Neural cell (in vitro differentiated cells): ENCODE measurements around the gene MAP2K7. TPM values are rescaled to one million over a fixed set of nuclear protein-coding genes. Genes with fewer than 3 reads are reported as not detected.

ENCODE experiments used
- H2AFZ ChIP-seq: fragments of 200-600, 300-800 bp; sonication (generic), shearing (Covaris generic); 2 replicates; pipeline ENCODE4 v1.6.0; 2014; ENCODE audit warnings: low read depth, mild to moderate bottlenecking, antibody characterized with exemption, low read length, moderate library complexity
- H3F3A ChIP-seq: fragments of 200-600 bp; shearing (Covaris generic); 2 replicates; pipeline ENCODE4 v1.6.1; 2016; ENCODE audit warnings: mild to moderate bottlenecking, moderate library complexity, mixed read lengths, antibody characterized with exemption, low read length; ENCODE audit not compliant: insufficient read depth, poor library complexity, severe bottlenecking
- H3K27ac ChIP-seq: fragments of 200-600, 300-800 bp; sonication (generic), shearing (Covaris generic); 2 replicates; pipeline ENCODE4 v1.5.1; 2014; ENCODE audit warnings: mild to moderate bottlenecking, low read length, moderate library complexity
- H3K27me3 ChIP-seq: fragments of 300-800, 200-600 bp; sonication (generic), shearing (Covaris generic); 2 replicates; pipeline ENCODE4 v1.6.0; 2014; ENCODE audit warnings: mild to moderate bottlenecking, low read depth, low read length, moderate library complexity; ENCODE audit not compliant: insufficient read depth
- H3K36me3 ChIP-seq: fragments of 300-800, 200-600 bp; sonication (generic), shearing (Covaris generic); 2 replicates; pipeline ENCODE4 v1.5.1; 2014; ENCODE audit warnings: mild to moderate bottlenecking, antibody characterized with exemption, low read length, moderate library complexity; ENCODE audit not compliant: insufficient read depth
- H3K4me2 ChIP-seq: fragments of 300-800, 200-600 bp; sonication (generic), shearing (Covaris generic); 2 replicates; pipeline ENCODE4 v1.6.0; 2014; ENCODE audit warnings: mild to moderate bottlenecking, low read length
- H3K4me3 ChIP-seq: fragments of 300-800, 200-600 bp; sonication (generic), shearing (Covaris generic); 2 replicates; pipeline ENCODE4 v1.5.1; 2014; ENCODE audit warnings: mild to moderate bottlenecking, low read length, moderate library complexity
- H3K79me2 ChIP-seq: fragments of 200-600 bp; shearing (Covaris generic); replicated peaks from 2 replicates; pipeline ENCODE4 v1.6.0; 2014; ENCODE audit warnings: mild to moderate bottlenecking, low read length, moderate library complexity; ENCODE audit not compliant: insufficient read depth
- H3K9ac ChIP-seq: fragments of 300-800, 200-600 bp; sonication (generic), shearing (Covaris generic); 2 replicates; pipeline ENCODE4 v1.6.1; 2016; ENCODE audit warnings: mild to moderate bottlenecking, low read length, mixed read lengths
- H3K9me2 ChIP-seq: fragments of 200-600 bp; shearing (Covaris generic); 2 replicates; pipeline ENCODE4 v1.6.1; 2016; ENCODE audit warnings: mild to moderate bottlenecking, low read length, mixed read lengths; ENCODE audit not compliant: insufficient read depth
- H3K9me3 ChIP-seq: fragments of 200-600, 300-800 bp; sonication (generic), shearing (Covaris generic); 2 replicates; pipeline ENCODE4 v1.6.1; 2016; ENCODE audit warnings: mild to moderate bottlenecking, mixed run types, low read length, moderate library complexity, mixed read lengths
- H4K20me1 ChIP-seq: fragments of 200-600 bp; shearing (Covaris generic); 2 replicates; pipeline ENCODE4 v1.6.1; 2016; ENCODE audit warnings: mild to moderate bottlenecking, mixed run types; ENCODE audit not compliant: insufficient read depth
- CTCF ChIP-seq: fragments of 450-650 bp; IDR thresholded peaks from 2 replicates; pipeline ENCODE4 v1.5.1; 2014; ENCODE audit warnings: antibody characterized with exemption, mild to moderate bottlenecking, moderate library complexity; ENCODE audit not compliant: poor library complexity, severe bottlenecking
- EP300 ChIP-seq: fragments of 450-650 bp; conservative IDR thresholded peaks from 2 replicates; pipeline ENCODE4 v1.6.1; 2014; ENCODE audit warnings: antibody characterized with exemption, mild to moderate bottlenecking, moderate library complexity; ENCODE audit not compliant: poor library complexity, severe bottlenecking
- EZH2 ChIP-seq: fragments of 200-600, 300-800 bp; shearing (Covaris generic), sonication (generic); IDR thresholded peaks from 2 replicates; pipeline ENCODE4 v1.6.1; 2014; ENCODE audit warnings: antibody characterized with exemption, low read length, borderline replicate concordance, mild to moderate bottlenecking; ENCODE audit not compliant: insufficient read depth, poor library complexity, severe bottlenecking
- MXI1 ChIP-seq: fragments of 450-650 bp; conservative IDR thresholded peaks from 2 replicates; pipeline ENCODE4 v1.6.1; 2014; ENCODE audit warnings: antibody characterized with exemption, mild to moderate bottlenecking; ENCODE audit not compliant: poor library complexity, severe bottlenecking
- POLR2AphosphoS5 ChIP-seq: IDR thresholded peaks from 2 replicates; pipeline ENCODE4 v1.6.1; 2012
- RAD21 ChIP-seq: fragments of 450-650 bp; conservative IDR thresholded peaks from 2 replicates; pipeline ENCODE4 v1.6.1; 2014; ENCODE audit warnings: antibody characterized with exemption, mild to moderate bottlenecking, moderate library complexity
- SMC3 ChIP-seq: fragments of 450-650 bp; conservative IDR thresholded peaks from 2 replicates; pipeline ENCODE4 v1.6.1; 2014; ENCODE audit warnings: antibody characterized with exemption, mild to moderate bottlenecking, moderate library complexity; ENCODE audit not compliant: poor library complexity
- TAF1 ChIP-seq: IDR thresholded peaks from 2 replicates; pipeline ENCODE4 v1.6.1; 2012; ENCODE audit warnings: low read depth
- polyA plus RNA-seq: library from polyadenylated mRNA; depleted of rRNA; stranded (reverse); fragments of >200 nt; gene quantifications from 2 replicates; pipeline ENCODE4 v1.2.3, GENCODE V29; 2014
- TF ChIP-seq, protein P1 (sequence below): IDR thresholded peaks from 2 replicates; pipeline ENCODE4 v1.6.1; 2012; ENCODE audit warnings: borderline replicate concordance

The MAP2K7 gene
- polyA plus RNA-seq, 1 donor from 2014 or later: 9.2 TPM

DNA sequence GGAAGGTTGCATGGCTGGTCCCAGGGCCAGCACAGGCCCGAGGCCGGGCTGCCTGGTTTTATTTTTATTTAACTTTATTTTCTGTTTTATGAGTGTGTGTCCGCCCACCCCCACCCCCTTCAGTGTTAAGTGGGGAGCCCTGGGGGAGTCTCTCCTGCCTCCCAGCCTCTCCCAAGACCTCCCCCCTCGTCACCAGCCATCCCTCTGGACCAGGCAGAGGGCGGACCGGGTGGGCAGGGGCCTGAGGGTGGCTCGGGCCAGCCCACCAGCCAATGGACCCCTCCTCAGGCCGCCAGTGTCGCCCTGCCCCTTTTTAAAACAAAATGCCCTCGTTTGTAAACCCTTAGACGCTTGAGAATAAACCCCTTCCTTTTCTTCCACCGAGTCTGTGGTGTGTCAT lies 10.4 kb downstream of the MAP2K7 start:
- H3K9me3 ChIP-seq: no peaks in the 10 kb centered on the region
- no peaks in the 10 kb centered on the region for H3K79me2 ChIP-seq
- H3K4me3 ChIP-seq: no peak overlapping the region
- peaks cover 49% of the 10 kb centered on the region for H3K27me3 ChIP-seq
- no peaks in the 10 kb centered on the region for H4K20me1 ChIP-seq
- TF ChIP-seq, protein P1, sequence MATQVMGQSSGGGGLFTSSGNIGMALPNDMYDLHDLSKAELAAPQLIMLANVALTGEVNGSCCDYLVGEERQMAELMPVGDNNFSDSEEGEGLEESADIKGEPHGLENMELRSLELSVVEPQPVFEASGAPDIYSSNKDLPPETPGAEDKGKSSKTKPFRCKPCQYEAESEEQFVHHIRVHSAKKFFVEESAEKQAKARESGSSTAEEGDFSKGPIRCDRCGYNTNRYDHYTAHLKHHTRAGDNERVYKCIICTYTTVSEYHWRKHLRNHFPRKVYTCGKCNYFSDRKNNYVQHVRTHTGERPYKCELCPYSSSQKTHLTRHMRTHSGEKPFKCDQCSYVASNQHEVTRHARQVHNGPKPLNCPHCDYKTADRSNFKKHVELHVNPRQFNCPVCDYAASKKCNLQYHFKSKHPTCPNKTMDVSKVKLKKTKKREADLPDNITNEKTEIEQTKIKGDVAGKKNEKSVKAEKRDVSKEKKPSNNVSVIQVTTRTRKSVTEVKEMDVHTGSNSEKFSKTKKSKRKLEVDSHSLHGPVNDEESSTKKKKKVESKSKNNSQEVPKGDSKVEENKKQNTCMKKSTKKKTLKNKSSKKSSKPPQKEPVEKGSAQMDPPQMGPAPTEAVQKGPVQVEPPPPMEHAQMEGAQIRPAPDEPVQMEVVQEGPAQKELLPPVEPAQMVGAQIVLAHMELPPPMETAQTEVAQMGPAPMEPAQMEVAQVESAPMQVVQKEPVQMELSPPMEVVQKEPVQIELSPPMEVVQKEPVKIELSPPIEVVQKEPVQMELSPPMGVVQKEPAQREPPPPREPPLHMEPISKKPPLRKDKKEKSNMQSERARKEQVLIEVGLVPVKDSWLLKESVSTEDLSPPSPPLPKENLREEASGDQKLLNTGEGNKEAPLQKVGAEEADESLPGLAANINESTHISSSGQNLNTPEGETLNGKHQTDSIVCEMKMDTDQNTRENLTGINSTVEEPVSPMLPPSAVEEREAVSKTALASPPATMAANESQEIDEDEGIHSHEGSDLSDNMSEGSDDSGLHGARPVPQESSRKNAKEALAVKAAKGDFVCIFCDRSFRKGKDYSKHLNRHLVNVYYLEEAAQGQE: no peak
- TF ChIP-seq POLR2AphosphoS5: no peak
- TF ChIP-seq EP300: no peak
- TF ChIP-seq RAD21: no peak
- no peak for TF ChIP-seq SMC3
- no peak for TF ChIP-seq CTCF
- no peak for TF ChIP-seq EZH2
- H3K36me3 ChIP-seq: no peaks in the 10 kb centered on the region
- H3K4me2 ChIP-seq: no peak overlapping the region
- H3F3A ChIP-seq: no peaks in the 10 kb centered on the region
- no peak overlapping the region for H2AFZ ChIP-seq
- H3K9me2 ChIP-seq: no peaks in the 10 kb centered on the region
- H3K9ac ChIP-seq: no peak overlapping the region
- H3K27ac ChIP-seq: no peak overlapping the region

DNA sequence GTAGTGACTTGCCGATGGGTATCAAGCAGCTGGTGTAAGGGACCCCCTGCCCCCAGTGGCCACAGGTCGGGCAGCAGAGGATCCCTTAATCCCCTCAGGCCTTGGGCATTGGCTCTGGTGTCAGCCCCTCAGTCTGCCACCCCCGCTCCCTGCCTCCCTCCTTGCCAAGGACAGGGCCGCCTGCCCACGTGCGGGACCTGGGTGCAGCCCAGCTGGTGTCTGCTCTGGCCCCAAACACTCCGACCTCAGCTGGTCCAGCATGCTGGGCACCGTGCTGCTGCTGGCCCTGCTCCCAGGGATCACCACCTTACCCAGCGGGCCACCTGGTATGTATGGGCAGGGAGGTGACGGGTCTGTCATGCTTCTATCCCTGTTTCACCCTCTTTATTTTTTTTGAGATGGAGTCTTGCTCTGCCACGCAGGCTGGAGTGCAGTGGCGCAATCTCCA lies 10.9 kb downstream of the MAP2K7 start, which contains the start of gene TGFBR3L:
Gene TGFBR3L (plus strand): TSS at position 233 of the 448 bp plus-strand sequence.
- H3K4me2 ChIP-seq: no peak within 1 kb of the TSS
- TF ChIP-seq MXI1 (no peak), TAF1 (no peak), EZH2 (no peak), RAD21 (no peak), EP300 (no peak), CTCF (no peak), SMC3 (no peak), POLR2AphosphoS5 (no peak)
- TF ChIP-seq, protein P1: no peak
- H3K27me3 ChIP-seq: peaks cover 49% of the 10 kb centered on the region

More for the DNA sequence above, 10.9 kb downstream of the MAP2K7 start, which contains the start of gene TGFBR3L:
- Histone ChIP-seq H2AFZ (no peak within 1 kb of the TSS), H3K36me3 (no peaks in the 10 kb centered on the region), H3K4me3 (no peak within 1 kb of the TSS), H3K9me2 (no peaks in the 10 kb centered on the region), H3K9me3 (no peaks in the 10 kb centered on the region), H3K9ac (no peak within 1 kb of the TSS), H3K79me2 (no peaks in the 10 kb centered on the region), H3F3A (no peaks in the 10 kb centered on the region), H3K27ac (no peak within 1 kb of the TSS), H4K20me1 (no peaks in the 10 kb centered on the region)
